Measurements from ENCODE around the gene SGCD.

- TF ChIP-seq POLR2AphosphoS5 (IDR thresholded peaks at IDR 0.05) (no peak), CTCF (IDR thresholded peaks at IDR 0.05 in 8 of 11, conservative IDR thresholded peaks at IDR 0.05 in 3 of 11) (no peak), POLR2A (IDR thresholded peaks at IDR 0.05) (no peak)
Measured at GRCh38 chr5:156741516-156741915, 414.6 kb downstream of the SGCD start.

Data from spleen (tissue), 7 donors.